Loucy (cell line): ENCODE data around the gene LRBA.

Source experiments
- H2AFZ ChIP-seq: fragments of 200-600 bp; sonication (generic); 2 replicates; pipeline ENCODE4 v1.6.0; 2016; ENCODE audit warnings: antibody characterized with exemption, mild to moderate bottlenecking, low read length, moderate library complexity
- H3F3A ChIP-seq: fragments of 200-600 bp; 2 replicates; pipeline ENCODE4 v1.6.0; 2016; ENCODE audit warnings: antibody characterized with exemption, low read depth, mild to moderate bottlenecking
- H3K27me3 ChIP-seq: fragments of 200-600 bp; sonication (generic); 2 replicates; pipeline ENCODE4 v1.6.1; 2014; ENCODE audit warnings: low read length, mild to moderate bottlenecking; ENCODE audit not compliant: insufficient read depth, poor library complexity, severe bottlenecking
- H3K36me3 ChIP-seq: fragments of 200-600 bp; sonication (generic); 2 replicates; pipeline ENCODE4 v1.6.1; 2016; ENCODE audit warnings: low read length; ENCODE audit not compliant: insufficient read depth
- H3K4me1 ChIP-seq: fragments of 200-600 bp; sonication (generic); 2 replicates; pipeline ENCODE4 v1.5.1; 2014; ENCODE audit warnings: low read length, mild to moderate bottlenecking; ENCODE audit not compliant: insufficient read depth, poor library complexity, severe bottlenecking
- H3K4me2 ChIP-seq: fragments of 200-600 bp; sonication (generic); 2 replicates; pipeline ENCODE4 v1.6.0; 2014; ENCODE audit warnings: antibody characterized with exemption, low read length, low read depth, mild to moderate bottlenecking; ENCODE audit not compliant: poor library complexity, severe bottlenecking
- H3K4me3 ChIP-seq: fragments of 200-600 bp; sonication (generic); 2 replicates; pipeline ENCODE4 v1.5.1; 2014; ENCODE audit warnings: low read length, mild to moderate bottlenecking, mixed read lengths; ENCODE audit not compliant: poor library complexity, severe bottlenecking
- H3K79me2 ChIP-seq: fragments of 200-600 bp; sonication (generic); 2 replicates; pipeline ENCODE4 v1.6.1; 2014; ENCODE audit warnings: low read length; ENCODE audit not compliant: insufficient read depth
- H3K9ac ChIP-seq: fragments of 200-600 bp; sonication (generic); 2 replicates; pipeline ENCODE4 v1.6.0; 2014; ENCODE audit warnings: mild to moderate bottlenecking, low read depth, low read length, moderate library complexity; ENCODE audit not compliant: poor library complexity, severe bottlenecking
- H3K9me2 ChIP-seq: fragments of 200-600 bp; sonication (generic); replicated peaks from 2 replicates; pipeline ENCODE4 v1.6.1; 2016; ENCODE audit warnings: low read depth, low read length, mixed read lengths
- H3K9me3 ChIP-seq: fragments of 200-600 bp; sonication (generic); 2 replicates; pipeline ENCODE4 v1.6.1; 2014; ENCODE audit warnings: mild to moderate bottlenecking, antibody characterized with exemption, low read length, low read depth; ENCODE audit not compliant: insufficient read depth
- H4K20me1 ChIP-seq: fragments of 200-600 bp; sonication (generic); 2 replicates; pipeline ENCODE4 v1.6.0; 2014; ENCODE audit warnings: antibody characterized with exemption, low read length, mild to moderate bottlenecking; ENCODE audit not compliant: insufficient read depth, poor library complexity, severe bottlenecking
- CTCF ChIP-seq: fragments of 200-600 bp; sonication (generic); conservative IDR thresholded peaks from 2 replicates; pipeline ENCODE4 v1.5.1; 2014; ENCODE audit warnings: mild to moderate bottlenecking, antibody characterized with exemption, low read length
- EZH2phosphoT487 ChIP-seq: fragments of 200-600 bp; IDR thresholded peaks from 2 replicates; pipeline ENCODE4 v1.6.1; 2018; ENCODE audit warnings: antibody characterized with exemption, mild to moderate bottlenecking, moderate library complexity, borderline replicate concordance

The LRBA gene

DNA sequence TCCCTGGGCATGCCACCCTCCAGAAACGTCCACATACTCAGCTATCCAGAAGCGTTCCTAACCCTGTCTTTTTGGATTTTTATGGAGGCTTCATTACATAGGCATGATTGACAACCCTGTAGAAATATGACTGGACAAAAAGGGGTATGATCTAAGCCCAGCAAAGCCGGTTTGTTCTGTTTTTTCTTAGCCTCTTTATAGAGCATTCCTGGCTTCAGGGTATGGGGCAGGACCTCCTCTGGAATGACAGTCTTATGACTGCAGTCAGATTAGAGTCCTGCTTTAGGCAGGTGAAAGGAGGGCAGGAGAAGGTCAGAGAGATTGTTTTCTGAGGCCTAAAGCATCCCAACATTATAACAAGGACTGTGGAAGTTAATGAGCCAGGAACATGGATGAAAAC is 799.5 kb downstream of the LRBA start:
- no peaks in the 10 kb centered on the region for H3K36me3 ChIP-seq
- no peaks in the 10 kb centered on the region for H3K9me2 ChIP-seq
- H4K20me1 ChIP-seq, result no peaks in the 10 kb centered on the region
- H2AFZ ChIP-seq, result no peak overlapping the region
- no peak overlapping the region for H3K4me2 ChIP-seq
- no peaks in the 10 kb centered on the region for H3K4me1 ChIP-seq
- H3F3A ChIP-seq, result no peaks in the 10 kb centered on the region
- no peak overlapping the region for H3K4me3 ChIP-seq
- TF ChIP-seq EZH2phosphoT487, result no peak
- no peak for TF ChIP-seq CTCF
- no peaks in the 10 kb centered on the region for H3K79me2 ChIP-seq
- H3K9me3 ChIP-seq, result no peaks in the 10 kb centered on the region
- H3K9ac ChIP-seq, result no peak overlapping the region
- H3K27me3 ChIP-seq, result no peaks in the 10 kb centered on the region
